ENCODE results near the gene NPTN.

GRCh38 chr15:73578026-73578425 is 55.2 kb downstream of the NPTN start:
- TF ChIP-seq POLR2AphosphoS5 (IDR thresholded peaks at IDR 0.05) (no peak), CTCF (IDR thresholded peaks at IDR 0.05) (no peak), POLR2A (IDR thresholded peaks at IDR 0.05) (no peak)

Measured in breast epithelium (tissue), 3 donors.